GM23338 (cell line): ENCODE results near the gene BDH1. TPM values are rescaled to one million over a fixed set of nuclear protein-coding genes. Genes with fewer than 3 reads are reported as not detected.

Experiments
- ATAC-seq: fragments of 200-7000 bp; cut with Tn5 transposase; 3 replicates; pipeline ENCODE4 v1.9.1; 2020
- DNase-seq: peaks from one replicate; pipeline ENCODE4 v3.0.0-alpha.2; 2015; ENCODE audit warnings: low spot score
- H2AFZ ChIP-seq: fragments of 200-600 bp; sonication (generic); 2 replicates; pipeline ENCODE4 v1.8.0; 2016; ENCODE audit warnings: antibody characterized with exemption, mild to moderate bottlenecking, moderate library complexity
- H3F3A ChIP-seq: fragments of 200-600 bp; sonication (generic); replicated peaks from 2 replicates; pipeline ENCODE4 v1.8.0; 2017; ENCODE audit warnings: antibody characterized with exemption, mixed run types, low read depth
- H3K27ac ChIP-seq: fragments of 200-600 bp; sonication (generic); 2 replicates; pipeline ENCODE4 v1.6.1; 2016; ENCODE audit warnings: low read depth
- H3K27me3 ChIP-seq: fragments of 200-600 bp; sonication (generic); 2 replicates; pipeline ENCODE4 v1.8.0; 2016; ENCODE audit warnings: mild to moderate bottlenecking, mixed run types, moderate library complexity; ENCODE audit not compliant: insufficient read depth
- H3K36me3 ChIP-seq: fragments of 200-600 bp; sonication (generic); 2 replicates; pipeline ENCODE4 v1.8.0; 2016; ENCODE audit warnings: mild to moderate bottlenecking; ENCODE audit not compliant: insufficient read depth
- H3K4me1 ChIP-seq: fragments of 200-600 bp; sonication (generic); 2 replicates; pipeline ENCODE4 v1.8.0; 2016; ENCODE audit warnings: mild to moderate bottlenecking, moderate library complexity; ENCODE audit not compliant: insufficient read depth
- H3K4me2 ChIP-seq: fragments of 200-600 bp; sonication (generic); 2 replicates; pipeline ENCODE4 v1.7.1; 2017; ENCODE audit warnings: mixed run types
- H3K4me3 ChIP-seq: fragments of 200-600 bp; sonication (generic); 2 replicates; pipeline ENCODE4 v1.6.1; 2016; ENCODE audit warnings: mixed run types
- H3K79me2 ChIP-seq: fragments of 200-600 bp; sonication (generic); replicated peaks from 2 replicates; pipeline ENCODE4 v1.8.0; 2017; ENCODE audit warnings: mild to moderate bottlenecking; ENCODE audit not compliant: insufficient read depth
- H3K9me2 ChIP-seq: fragments of 200-600 bp; sonication (generic); 2 replicates; pipeline ENCODE4 v1.8.0; 2017; ENCODE audit not compliant: insufficient read depth
- H4K20me1 ChIP-seq: fragments of 200-600 bp; sonication (generic); replicated peaks from 2 replicates; pipeline ENCODE4 v1.8.0; 2017; ENCODE audit warnings: mild to moderate bottlenecking; ENCODE audit not compliant: insufficient read depth
- H3K27ac Mint-ChIP-seq: 2 replicates; pipeline ENCODE4 v1.8.0; 2020; ENCODE audit warnings: inconsistent platforms, mild to moderate bottlenecking, moderate library complexity, mixed read lengths
- H3K27me3 Mint-ChIP-seq: 3 replicates; pipeline ENCODE4 v1.8.0; 2022; ENCODE audit warnings: low read depth, mild to moderate bottlenecking, moderate library complexity, mixed read lengths, inconsistent platforms; ENCODE audit not compliant: insufficient read depth, poor library complexity
- H3K36me3 Mint-ChIP-seq: 3 replicates; pipeline ENCODE4 v1.8.0; 2021; ENCODE audit warnings: low read depth, mild to moderate bottlenecking, inconsistent platforms, moderate library complexity, mixed read lengths
- H3K4me1 Mint-ChIP-seq: 3 replicates; pipeline ENCODE4 v1.8.0; 2020; ENCODE audit warnings: mild to moderate bottlenecking, inconsistent platforms, mixed read lengths
- H3K4me3 Mint-ChIP-seq: 3 replicates; pipeline ENCODE4 v1.8.0; 2021; ENCODE audit warnings: moderate library complexity, mild to moderate bottlenecking, inconsistent platforms, mixed read lengths
- H3K9me3 Mint-ChIP-seq: 3 replicates; pipeline ENCODE4 v1.8.0; 2020; ENCODE audit warnings: moderate library complexity, mild to moderate bottlenecking, inconsistent platforms, mixed read lengths
- CREB1 ChIP-seq: fragments of 250-450 bp; sonication (Bioruptor Pico); IDR thresholded peaks from 2 replicates; pipeline ENCODE4 v1.5.0; 2020; ENCODE audit warnings: low read depth, mild to moderate bottlenecking, moderate library complexity
- CTCF ChIP-seq, 2 experiments: fragments of 200-600 bp in 1 of 2; sonication (generic) in 1 of 2; conservative IDR thresholded peaks; 2 replicates each; pipeline versions ENCODE4 v1.5.1 to v1.6.1; 2016 to 2017; ENCODE audit warnings: antibody characterized with exemption in 2 of 2, low read depth in 2 of 2, mild to moderate bottlenecking in 2 of 2, moderate library complexity in 1 of 2
- ETS1 ChIP-seq: IDR thresholded peaks from 2 replicates; pipeline ENCODE4 v1.6.1; 2016; ENCODE audit warnings: antibody characterized with exemption
- EZH2 ChIP-seq: fragments of 200-600 bp; sonication (generic); IDR thresholded peaks from one replicate; pipeline ENCODE4 v1.8.0; 2017; ENCODE audit warnings: antibody characterized with exemption, mild to moderate bottlenecking, low read depth; ENCODE audit not compliant: unreplicated experiment
- EZH2phosphoT487 ChIP-seq: fragments of 200-600 bp; sonication (generic); IDR thresholded peaks from one replicate; pipeline ENCODE4 v1.8.1; 2018; ENCODE audit warnings: antibody characterized with exemption; ENCODE audit not compliant: unreplicated experiment
- JUNB ChIP-seq: IDR thresholded peaks from one replicate; pipeline ENCODE4 v1.6.1; 2016; ENCODE audit warnings: antibody characterized with exemption; ENCODE audit not compliant: unreplicated experiment
- NANOG ChIP-seq: IDR thresholded peaks from 2 replicates; pipeline ENCODE4 v1.6.1; 2016; ENCODE audit warnings: antibody characterized with exemption, borderline replicate concordance
- POLR2AphosphoS5 ChIP-seq: IDR thresholded peaks from 2 replicates; pipeline ENCODE4 v1.6.1; 2016; ENCODE audit warnings: antibody characterized with exemption, low read depth
- REST ChIP-seq: IDR thresholded peaks from one replicate; pipeline ENCODE4 v1.6.1; 2018; ENCODE audit warnings: antibody characterized with exemption; ENCODE audit not compliant: unreplicated experiment
- STAT1 ChIP-seq: IDR thresholded peaks from one replicate; pipeline ENCODE4 v1.6.1; 2016; ENCODE audit warnings: antibody characterized with exemption; ENCODE audit not compliant: unreplicated experiment
- ZNF114 ChIP-seq: fragments of 250-450 bp; sonication (Bioruptor Pico); IDR thresholded peaks from 2 replicates; pipeline ENCODE4 v1.5.0; 2020; ENCODE audit warnings: mild to moderate bottlenecking, moderate library complexity
- ZNF331 ChIP-seq: fragments of 250-450 bp; sonication (Bioruptor Pico); IDR thresholded peaks from 2 replicates; pipeline ENCODE4 v1.5.0; 2020; ENCODE audit warnings: low read depth, mild to moderate bottlenecking, moderate library complexity
- ZNF462 ChIP-seq: fragments of 250-450 bp; sonication (Bioruptor Pico); IDR thresholded peaks from 2 replicates; pipeline ENCODE4 v1.5.0; 2020; ENCODE audit warnings: mild to moderate bottlenecking, moderate library complexity
- polyA plus RNA-seq: library from polyadenylated mRNA; unstranded; fragments of >200 nt; fragmentation: Nextera tagmentation; extraction: Ambion mirVana; gene quantifications from 2 replicates; pipeline ENCODE4 v1.2.1, GENCODE V29; 2016
- total RNA-seq: library from RNA; depleted of rRNA; stranded (reverse); fragments of >200 nt; shearing (Covaris generic); gene quantifications from 2 replicates; pipeline ENCODE4 v1.2.3, GENCODE V29; 2014

The BDH1 gene
- total and polyA plus RNA-seq, 2 experiments from 2014 or later = 18.1 to 19.3 TPM

- no peak overlapping the region for H3K4me2 ChIP-seq
- ATAC-seq (no peak), DNase-seq (no peak)
- H3K27ac ChIP-seq = no peak overlapping the region
- Mint-ChIP-seq H3K9me3 (no peaks in the 10 kb centered on the region), H3K27me3 (peaks cover 13% of the 10 kb centered on the region), H3K36me3 (peaks cover 14% of the 10 kb centered on the region; the same call in 2 of the 3 replicates), H3K4me3 (no peak overlapping the region), H3K4me1 (peaks cover 11% of the 10 kb centered on the region; the same call in 2 of the 3 replicates), H3K27ac (no peak overlapping the region)
- H3K36me3 ChIP-seq = no peaks in the 10 kb centered on the region
- no peaks in the 10 kb centered on the region for H3K9me2 ChIP-seq
- 0 out of 2 replicates have a peak, but pooled peaks cover 2% of the 10 kb centered on the region for H3K27me3 ChIP-seq
- H3K4me3 ChIP-seq = no peak overlapping the region
- TF ChIP-seq NANOG = no peak
- no peak for TF ChIP-seq CREB1
- no peak for TF ChIP-seq ZNF114 (CRISPR knock-in tag)
- no peak for TF ChIP-seq ETS1
- no peak for TF ChIP-seq CTCF (conservative IDR thresholded peaks at IDR 0.05; ENCODE audit: low read depth in 2 of 2)
- TF ChIP-seq JUNB = no peak
- TF ChIP-seq EZH2phosphoT487 = no peak
- TF ChIP-seq ZNF462 = no peak
- TF ChIP-seq EZH2 = no peak
- no peak for TF ChIP-seq REST
- no peak for TF ChIP-seq ZNF331 (CRISPR knock-in tag)
- no peak for TF ChIP-seq POLR2AphosphoS5
- TF ChIP-seq STAT1 = no peak
- H3K4me1 ChIP-seq = no peaks in the 10 kb centered on the region
- no peak overlapping the region for H2AFZ ChIP-seq
- no peaks in the 10 kb centered on the region for H4K20me1 ChIP-seq
- H3F3A ChIP-seq = peaks cover 5% of the 10 kb centered on the region; the same call in 1 of the 2 replicates
- no peaks in the 10 kb centered on the region for H3K79me2 ChIP-seq
Measured at GRCh38 chr3:197508461-197508860, 47.3 kb downstream of the BDH1 start.
